ENCODE results near the gene YTHDF2. TPM values are rescaled to one million over a fixed set of nuclear protein-coding genes. Genes with fewer than 3 reads are reported as not detected.

The YTHDF2 gene
- total RNA-seq, 1 experiment from 2014 or later, result 90.6 TPM

DNA sequence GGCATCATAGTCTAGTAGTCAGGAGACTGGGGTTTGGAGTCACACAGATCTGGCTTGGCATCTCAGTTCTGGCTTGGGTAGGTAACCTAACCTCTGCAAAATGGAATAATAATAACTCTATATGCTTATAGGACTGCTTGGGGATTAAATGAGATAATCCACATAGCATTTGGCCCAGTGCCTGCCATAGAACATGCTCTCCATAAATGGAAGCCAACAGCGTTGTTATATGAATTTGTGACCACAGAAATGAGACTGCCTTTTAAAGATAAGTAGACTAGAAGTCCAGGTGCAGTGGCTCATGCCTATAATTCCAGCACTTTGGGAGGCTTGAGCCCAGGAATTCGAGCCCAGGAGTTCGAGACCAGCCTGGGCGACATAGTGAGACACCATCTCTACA is 71.2 kb downstream of the YTHDF2 start:
- Histone ChIP-seq H3K27ac (ENCODE audit: low read depth, low read length) (no peak overlapping the region), H3K4me1 (ENCODE audit: control insufficient read depth in 1 of 2, insufficient read depth in 2 of 2, low read length in 2 of 2) (no peaks in the 10 kb centered on the region), H3K27me3 (ENCODE audit: insufficient read depth, low read length) (0 out of 2 replicates have a peak, but pooled peaks cover 4% of the 10 kb centered on the region), H3K4me2 (ENCODE audit: low read length) (no peak overlapping the region), H3K4me3 (replicated peaks in 1 of 2; ENCODE audit: low read depth in 1 of 2, low read length in 2 of 2) (no peak overlapping the region), H3K79me2 (ENCODE audit: insufficient read depth, low read length) (no peaks in the 10 kb centered on the region), H3K9me2 (ENCODE audit: insufficient read depth) (no peaks in the 10 kb centered on the region), H3K9ac (ENCODE audit: low read length) (no peak overlapping the region), H4K20me1 (ENCODE audit: insufficient read depth) (no peaks in the 10 kb centered on the region), H2AFZ (ENCODE audit: low read depth, low read length, poor library complexity, severe bottlenecking) (no peak overlapping the region), H3K9me3 (ENCODE audit: control insufficient read depth in 1 of 2, insufficient read depth in 1 of 2, low read depth in 1 of 2, low read length in 2 of 2) (no peaks in the 10 kb centered on the region), H3K36me3 (ENCODE audit: control insufficient read depth in 1 of 2, insufficient read depth in 2 of 2, low read length in 2 of 2) (no peaks in the 10 kb centered on the region)
- ATAC-seq, result no peak
- POLR2A ChIA-PET, result no interaction called here
- CTCF ChIA-PET, result no interaction called here
- intact Hi-C loops (cut with micrococcal nuclease), result no loop called here
- BruUV-seq (replicated peaks), result no TSS peak
- RAD21 ChIA-PET (ENCODE audit: low non-redundant PET in 1 of 2, low total read pairs in 2 of 2, uncharacterized antibody in 2 of 2, unreplicated experiment in 2 of 2), result no interaction called here
- DNase-seq (ENCODE audit: low read depth, low spot score), result no peak
- TF ChIP-seq POLR2A (IDR thresholded peaks at IDR 0.05; ENCODE audit: borderline replicate concordance, extremely low read depth, insufficient read depth, insufficient read length) (no peak), RAD21 (IDR thresholded peaks at IDR 0.05; ENCODE audit: low read depth) (no peak), EGR1 (IDR thresholded peaks at IDR 0.05; ENCODE audit: low read depth) (no peak), YY1 (IDR thresholded peaks at IDR 0.05; ENCODE audit: extremely low read depth, insufficient replicate concordance, low read depth, low read length) (no peak), CBX3 (IDR thresholded peaks at IDR 0.05; ENCODE audit: low read depth) (no peak), ELF1 (IDR thresholded peaks at IDR 0.05; ENCODE audit: borderline replicate concordance, low read depth) (no peak), REST (IDR thresholded peaks at IDR 0.05; ENCODE audit: low read depth) (no peak)

- Histone ChIP-seq H3K9ac (ENCODE audit: low read length) (no peak overlapping the region), H3K4me2 (ENCODE audit: low read length) (no peak overlapping the region), H3K4me3 (replicated peaks in 1 of 2; ENCODE audit: low read depth in 1 of 2, low read length in 2 of 2) (no peak overlapping the region), H3K9me3 (ENCODE audit: control insufficient read depth in 1 of 2, insufficient read depth in 1 of 2, low read depth in 1 of 2, low read length in 2 of 2) (no peaks in the 10 kb centered on the region), H2AFZ (ENCODE audit: low read depth, low read length, poor library complexity, severe bottlenecking) (no peak overlapping the region), H3K79me2 (ENCODE audit: insufficient read depth, low read length) (no peaks in the 10 kb centered on the region), H3K27ac (ENCODE audit: low read depth, low read length) (no peak overlapping the region), H3K36me3 (ENCODE audit: control insufficient read depth in 1 of 2, insufficient read depth in 2 of 2, low read length in 2 of 2) (no peaks in the 10 kb centered on the region), H3K27me3 (ENCODE audit: insufficient read depth, low read length) (0 out of 2 replicates have a peak, but pooled peaks cover 4% of the 10 kb centered on the region), H3K9me2 (ENCODE audit: insufficient read depth) (no peaks in the 10 kb centered on the region), H4K20me1 (ENCODE audit: insufficient read depth) (no peaks in the 10 kb centered on the region), H3K4me1 (ENCODE audit: control insufficient read depth in 1 of 2, insufficient read depth in 2 of 2, low read length in 2 of 2) (no peaks in the 10 kb centered on the region)
- no TSS peak for BruUV-seq (replicated peaks)
- ATAC-seq, result no peak
- ChIA-PET CTCF (no interaction called here), POLR2A (no interaction called here), RAD21 (ENCODE audit: low non-redundant PET in 1 of 2, low total read pairs in 2 of 2, uncharacterized antibody in 2 of 2, unreplicated experiment in 2 of 2) (no interaction called here)
- TF ChIP-seq SP1 (IDR thresholded peaks at IDR 0.05; ENCODE audit: low read depth), result no peak
- no peak for TF ChIP-seq RAD21 (IDR thresholded peaks at IDR 0.05; ENCODE audit: low read depth)
- no peak for TF ChIP-seq SRF (IDR thresholded peaks at IDR 0.05; ENCODE audit: low read depth)
- TF ChIP-seq EZH2 (IDR thresholded peaks at IDR 0.05), result no peak
- TF ChIP-seq SIN3A (IDR thresholded peaks at IDR 0.05; ENCODE audit: low read depth), result no peak
- TF ChIP-seq, protein P1, sequence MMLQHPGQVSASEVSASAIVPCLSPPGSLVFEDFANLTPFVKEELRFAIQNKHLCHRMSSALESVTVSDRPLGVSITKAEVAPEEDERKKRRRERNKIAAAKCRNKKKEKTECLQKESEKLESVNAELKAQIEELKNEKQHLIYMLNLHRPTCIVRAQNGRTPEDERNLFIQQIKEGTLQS (IDR thresholded peaks at IDR 0.05), result no peak
- no peak for TF ChIP-seq EZH2phosphoT487 (IDR thresholded peaks at IDR 0.05; ENCODE audit: borderline replicate concordance)
- no peak for TF ChIP-seq YY1 (IDR thresholded peaks at IDR 0.05; ENCODE audit: extremely low read depth, insufficient replicate concordance, low read depth, low read length)
- no peak for TF ChIP-seq ZNF274 (IDR thresholded peaks at IDR 0.05; ENCODE audit: low read depth, low read length)
- TF ChIP-seq MAX (IDR thresholded peaks at IDR 0.05), result no peak
- TF ChIP-seq CBX3 (IDR thresholded peaks at IDR 0.05; ENCODE audit: low read depth), result no peak
- TF ChIP-seq POLR2AphosphoS5 (IDR thresholded peaks at IDR 0.05; ENCODE audit: low read depth, low read length), result no peak
- no peak for TF ChIP-seq FOSL1 (IDR thresholded peaks at IDR 0.05; ENCODE audit: low read depth)
- no peak for TF ChIP-seq ELF1 (IDR thresholded peaks at IDR 0.05; ENCODE audit: borderline replicate concordance, low read depth)
- intact Hi-C loops (cut with micrococcal nuclease), result no loop called here
- DNase-seq (ENCODE audit: low read depth, low spot score), result no peak
Observed at GRCh38 chr1:28811369-28811765, 74.6 kb downstream of the YTHDF2 start.
